HG03139 (cell line): ENCODE results near the gene PIGW.

ENCODE experiments used
- ATAC-seq: cut with Tn5 transposase; IDR thresholded peaks from one replicate; pipeline ENCODE4 v1.9.1; 2021; ENCODE audit not compliant: unreplicated experiment

PIGW gene

GRCh38 chr17:36534840-36535668 lies at the start of gene PIGW, which contains the start of gene MYO19:
Gene PIGW, plus strand, starts transcription at chr17:36534987. Its CDS starts 2,115 bp downstream, at chr17:36537102.
Gene MYO19, minus strand, starts transcription at chr17:36534868. Its CDS starts 2,330 bp downstream, at chr17:36532538.
- ATAC-seq, result peak; percentile 68

GRCh38 chr17:36485027-36485426 lies 49.8 kb upstream of the PIGW start:
- no peak for ATAC-seq

GRCh38 chr17:36485805-36486203 lies 49.0 kb upstream of the PIGW start:
- ATAC-seq, result no peak

- peak; percentile 85 for ATAC-seq
Measured at GRCh38 chr17:36486204-36487194, 48.3 kb upstream of the PIGW start, which contains the start of gene ZNHIT3. Gene ZNHIT3, plus strand, starts transcription at chr17:36486681. Its CDS starts 19 bp downstream, at chr17:36486700.

- no peak for ATAC-seq
Measured at GRCh38 chr17:36493956-36494355, 40.8 kb upstream of the PIGW start.

GRCh38 chr17:36494674-36495073 lies 40.1 kb upstream of the PIGW start:
- ATAC-seq, result no peak

- no peak for ATAC-seq
Measured at GRCh38 chr17:36495076-36495578, 39.7 kb upstream of the PIGW start.

GRCh38 chr17:36496018-36496789 lies 38.6 kb upstream of the PIGW start:
- no peak for ATAC-seq

- no peak for ATAC-seq
Measured at GRCh38 chr17:36498155-36498554, 36.6 kb upstream of the PIGW start.

- ATAC-seq, result no peak
Measured at GRCh38 chr17:36498560-36499300, 36.1 kb upstream of the PIGW start.

- ATAC-seq, result no peak
Measured at GRCh38 chr17:36500745-36501225, 34.0 kb upstream of the PIGW start.

- ATAC-seq, result no peak
Measured at GRCh38 chr17:36501351-36501750, 33.4 kb upstream of the PIGW start.

GRCh38 chr17:36501963-36502362 lies 32.8 kb upstream of the PIGW start:
- no peak for ATAC-seq

GRCh38 chr17:36503456-36504155 lies 31.2 kb upstream of the PIGW start:
- no peak for ATAC-seq

- no peak for ATAC-seq
Measured at GRCh38 chr17:36504156-36504545, 30.6 kb upstream of the PIGW start.

GRCh38 chr17:36505171-36505570 lies 29.6 kb upstream of the PIGW start:
- no peak for ATAC-seq

- no peak for ATAC-seq
Measured at GRCh38 chr17:36506249-36506826, 28.4 kb upstream of the PIGW start.

GRCh38 chr17:36506831-36507230 lies 28.0 kb upstream of the PIGW start:
- no peak for ATAC-seq

GRCh38 chr17:36507266-36507665 lies 27.5 kb upstream of the PIGW start:
- ATAC-seq, result no peak
